ENCODE measurements around the gene CAMK1G.

CAMK1G gene

DNA sequence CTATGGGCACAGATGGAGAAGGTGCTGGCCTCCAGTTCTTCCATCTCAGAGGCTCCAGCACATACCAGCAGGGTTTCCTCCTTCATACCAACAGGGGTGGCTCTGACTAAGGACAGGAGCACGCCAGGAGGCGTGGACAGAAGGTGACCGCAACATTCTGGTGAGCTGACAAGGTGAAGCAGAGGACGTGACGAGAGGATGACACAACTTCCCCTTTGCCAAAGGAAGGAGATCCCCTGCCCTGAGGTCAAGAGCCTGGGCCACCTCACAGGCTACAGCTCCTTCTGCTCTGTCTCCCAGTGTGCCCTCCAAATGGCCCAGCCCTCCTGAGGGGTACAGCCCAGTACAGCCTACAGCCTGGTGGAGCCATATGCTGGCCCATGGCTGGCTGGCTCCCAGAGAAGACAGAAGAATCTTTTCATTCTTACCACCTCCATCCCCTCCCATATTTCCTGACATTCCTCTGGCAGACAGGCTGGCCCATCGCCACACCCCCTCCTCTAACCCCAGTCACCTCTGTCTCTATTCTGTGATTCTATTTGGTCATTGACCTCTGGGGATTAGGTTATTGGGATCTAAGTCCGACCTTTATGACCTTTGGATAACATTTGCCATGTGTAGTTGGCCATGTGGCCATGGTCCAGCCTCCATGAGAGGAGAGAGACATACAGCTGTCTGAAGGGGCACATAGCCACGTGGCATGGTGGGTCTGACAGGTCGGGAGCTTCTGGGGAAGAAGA, 73.8 kb downstream of the CAMK1G start:
- TF ChIP-seq, protein P1, sequence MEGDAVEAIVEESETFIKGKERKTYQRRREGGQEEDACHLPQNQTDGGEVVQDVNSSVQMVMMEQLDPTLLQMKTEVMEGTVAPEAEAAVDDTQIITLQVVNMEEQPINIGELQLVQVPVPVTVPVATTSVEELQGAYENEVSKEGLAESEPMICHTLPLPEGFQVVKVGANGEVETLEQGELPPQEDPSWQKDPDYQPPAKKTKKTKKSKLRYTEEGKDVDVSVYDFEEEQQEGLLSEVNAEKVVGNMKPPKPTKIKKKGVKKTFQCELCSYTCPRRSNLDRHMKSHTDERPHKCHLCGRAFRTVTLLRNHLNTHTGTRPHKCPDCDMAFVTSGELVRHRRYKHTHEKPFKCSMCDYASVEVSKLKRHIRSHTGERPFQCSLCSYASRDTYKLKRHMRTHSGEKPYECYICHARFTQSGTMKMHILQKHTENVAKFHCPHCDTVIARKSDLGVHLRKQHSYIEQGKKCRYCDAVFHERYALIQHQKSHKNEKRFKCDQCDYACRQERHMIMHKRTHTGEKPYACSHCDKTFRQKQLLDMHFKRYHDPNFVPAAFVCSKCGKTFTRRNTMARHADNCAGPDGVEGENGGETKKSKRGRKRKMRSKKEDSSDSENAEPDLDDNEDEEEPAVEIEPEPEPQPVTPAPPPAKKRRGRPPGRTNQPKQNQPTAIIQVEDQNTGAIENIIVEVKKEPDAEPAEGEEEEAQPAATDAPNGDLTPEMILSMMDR (IDR thresholded peaks at IDR 0.05; ENCODE audit: borderline replicate concordance, control extremely low read depth, extremely low read depth, insufficient read depth, missing control alignments): no peak
- in situ Hi-C loops (cut with MboI; ENCODE audit: low sequenced_read_pairs, unreplicated experiment): no loop called here
- DNase-seq (ENCODE audit: low spot score): peak; percentile 54

DNA sequence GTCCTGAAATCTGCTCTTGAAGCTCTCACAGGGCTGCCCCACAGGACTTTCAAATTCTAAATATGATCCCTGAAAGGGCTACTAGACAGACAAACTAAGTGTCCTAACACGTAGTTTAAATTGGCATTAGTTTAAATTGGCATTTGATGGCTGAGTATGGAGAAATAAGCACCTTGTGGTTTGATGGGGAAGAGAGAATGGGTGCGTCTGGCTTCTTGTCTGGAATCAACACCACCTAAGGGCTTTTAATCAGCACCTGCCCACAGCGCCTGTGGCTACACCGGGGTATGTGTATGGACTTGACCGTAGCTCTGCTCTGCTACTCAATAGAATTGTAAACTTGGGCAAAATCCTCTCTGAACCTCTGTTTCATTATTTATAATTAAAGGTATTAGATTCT, 74.4 kb downstream of the CAMK1G start:
- no peak for DNase-seq (ENCODE audit: low spot score)
- TF ChIP-seq, protein P1 (IDR thresholded peaks at IDR 0.05; ENCODE audit: borderline replicate concordance, control extremely low read depth, extremely low read depth, insufficient read depth, missing control alignments): no peak
- in situ Hi-C loops (cut with MboI; ENCODE audit: low sequenced_read_pairs, unreplicated experiment): no loop called here

DNA sequence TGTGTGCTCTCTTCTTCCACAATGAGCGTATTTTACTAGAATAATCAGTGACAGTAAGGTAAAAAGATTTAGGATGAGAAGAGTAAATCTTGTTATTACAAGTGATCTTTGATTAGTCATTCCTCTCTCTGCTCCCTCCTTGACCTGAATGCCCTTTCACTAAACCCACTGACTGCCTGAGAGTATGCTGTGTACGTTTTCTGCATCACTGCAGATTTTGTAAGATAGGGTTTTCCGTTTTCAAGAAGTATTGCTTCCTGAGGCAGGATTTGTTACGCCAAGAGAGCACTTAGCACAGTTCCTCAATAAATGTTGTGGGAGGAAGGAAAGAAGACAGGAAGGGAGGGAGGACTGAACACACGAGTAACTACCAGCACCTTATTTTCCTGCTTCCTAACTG, 76.4 kb downstream of the CAMK1G start:
- in situ Hi-C loops (cut with MboI; ENCODE audit: low sequenced_read_pairs, unreplicated experiment): no loop called here
- TF ChIP-seq, protein P1 (IDR thresholded peaks at IDR 0.05; ENCODE audit: borderline replicate concordance, control extremely low read depth, extremely low read depth, insufficient read depth, missing control alignments): no peak
- peak; percentile 55 for DNase-seq (ENCODE audit: low spot score)

DNA sequence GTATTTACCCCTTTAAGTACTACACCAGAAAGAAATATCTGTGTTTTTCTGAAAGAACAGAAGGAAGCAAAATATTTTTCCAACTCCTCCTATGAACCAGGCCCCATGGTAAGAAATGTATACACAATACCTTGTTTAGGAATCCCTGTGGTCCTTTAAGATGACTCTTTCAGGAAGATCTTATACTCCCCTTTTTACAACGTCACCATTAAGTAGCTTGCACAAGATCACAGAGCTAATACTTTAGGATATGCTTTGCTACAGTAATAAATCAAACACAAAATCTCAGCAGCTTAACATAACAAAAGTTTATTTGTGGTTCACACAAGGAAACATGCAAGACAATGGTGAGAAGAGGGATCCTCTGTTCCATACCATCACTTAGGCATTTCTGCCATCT, 77.6 kb downstream of the CAMK1G start:
- DNase-seq (ENCODE audit: low spot score): no peak
- in situ Hi-C loops (cut with MboI; ENCODE audit: low sequenced_read_pairs, unreplicated experiment): no loop called here
- TF ChIP-seq, protein P1 (IDR thresholded peaks at IDR 0.05; ENCODE audit: borderline replicate concordance, control extremely low read depth, extremely low read depth, insufficient read depth, missing control alignments): no peak

DNA sequence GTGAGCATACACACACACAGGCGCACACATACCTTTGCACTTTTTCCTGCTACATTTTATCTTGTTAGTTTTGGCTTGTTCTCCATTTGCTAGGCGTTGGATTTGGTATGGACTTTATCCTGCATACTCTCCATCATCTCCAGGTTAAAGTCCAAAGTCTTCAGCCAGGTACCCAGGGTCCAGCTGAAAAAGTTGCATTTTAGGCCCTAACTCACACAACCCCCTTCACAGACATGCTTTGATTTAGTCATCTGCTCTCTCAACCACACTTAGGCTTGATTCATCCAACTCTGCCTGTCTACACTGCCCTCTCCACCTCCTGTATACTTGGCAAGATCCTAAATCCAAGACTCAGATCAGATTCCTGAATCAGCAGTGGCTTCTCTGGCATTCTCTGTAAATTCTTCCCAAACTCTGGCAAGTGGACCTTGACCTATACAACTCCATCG, 79.4 kb downstream of the CAMK1G start:
- TF ChIP-seq, protein P1 (IDR thresholded peaks at IDR 0.05; ENCODE audit: borderline replicate concordance, control extremely low read depth, extremely low read depth, insufficient read depth, missing control alignments): no peak
- no peak for DNase-seq (ENCODE audit: low spot score)
- in situ Hi-C loops (cut with MboI; ENCODE audit: low sequenced_read_pairs, unreplicated experiment): no loop called here

All from GM13976 (cell line).